IMR-90 (cell line): ENCODE data around the gene MAOA. TPM values are rescaled to one million over a fixed set of nuclear protein-coding genes. Genes with fewer than 3 reads are reported as not detected.

ENCODE experiments used
- ATAC-seq: fragments of 200-7000 bp; cut with Tn5 transposase; 2 replicates; pipeline ENCODE4 v1.9.1; 2020; ENCODE audit warnings: low read depth, mild to moderate bottlenecking, moderate library complexity
- BruUV-seq: library from RNA; stranded (reverse); fragments of 400-500 nt; replicated peaks from 2 replicates; lab custom pipeline; 2021; lab: Mats Ljungman, UMichigan
- CTCF ChIA-PET: fragments of 300-600 bp; formaldehyde crosslinking; extraction: SDS; loops from one replicate; lab custom pipeline; 2021; ENCODE audit warnings: antibody characterized with exemption; lab: Yijun Ruan, JAX
- POLR2A ChIA-PET: fragments of 300-600 bp; sonication (Branson Sonifier 250); formaldehyde crosslinking; loops from one replicate; lab custom pipeline; 2022; ENCODE audit warnings: antibody characterized with exemption; ENCODE audit not compliant: unreplicated experiment; lab: Charles Lee
- DNase-seq: peaks from one replicate; pipeline ENCODE4 v3.0.0; 2013
- H2AFZ ChIP-seq: replicated peaks from 2 replicates; pipeline ENCODE3; 2013; ENCODE audit warnings: low read length, mild to moderate bottlenecking; ENCODE audit not compliant: poor library complexity
- H2AK5ac ChIP-seq: 2 replicates; pipeline ENCODE4 v1.6.1; 2013; ENCODE audit warnings: low read depth, low read length, inconsistent platforms
- H2AK9ac ChIP-seq: replicated peaks from 2 replicates; pipeline ENCODE3; 2013; ENCODE audit warnings: mild to moderate bottlenecking, low read depth, low read length, moderate library complexity; ENCODE audit not compliant: poor library complexity
- H2BK120ac ChIP-seq: 2 replicates; pipeline ENCODE4 v1.6.1; 2013; ENCODE audit warnings: low read depth, low read length, inconsistent platforms
- H2BK15ac ChIP-seq: 3 replicates; pipeline ENCODE4 v1.6.1; 2013; ENCODE audit warnings: low read depth, low read length, inconsistent platforms
- H2BK20ac ChIP-seq: 2 replicates; pipeline ENCODE4 v1.6.1; 2013; ENCODE audit warnings: low read depth, mild to moderate bottlenecking, inconsistent platforms, low read length, moderate library complexity
- H2BK5ac ChIP-seq: 2 replicates; pipeline ENCODE4 v1.6.1; 2013; ENCODE audit warnings: mild to moderate bottlenecking, low read depth, low read length, inconsistent platforms; ENCODE audit not compliant: poor library complexity, severe bottlenecking
- H3K14ac ChIP-seq: replicated peaks from 2 replicates; pipeline ENCODE4 v1.6.1; 2013; ENCODE audit warnings: low read depth, low read length, inconsistent platforms
- H3K18ac ChIP-seq: 2 replicates; pipeline ENCODE4 v1.6.1; 2013; ENCODE audit warnings: low read depth, low read length, control low read depth
- H3K23ac ChIP-seq: 2 replicates; pipeline ENCODE4 v1.6.1; 2013; ENCODE audit warnings: low read depth, low read length, inconsistent platforms
- H3K27ac ChIP-seq: 2 replicates; pipeline ENCODE4 v1.5.1; 2013; ENCODE audit warnings: mild to moderate bottlenecking, control low read depth, low read length; ENCODE audit not compliant: insufficient read depth
- H3K27me3 ChIP-seq: 2 replicates; pipeline ENCODE4 v1.6.1; 2013; ENCODE audit warnings: low read length; ENCODE audit not compliant: control insufficient read depth, insufficient read depth
- H3K36me3 ChIP-seq: 2 replicates; pipeline ENCODE4 v1.6.1; 2013; ENCODE audit warnings: low read length, mixed read lengths; ENCODE audit not compliant: control insufficient read depth, insufficient read depth
- H3K4ac ChIP-seq: 2 replicates; pipeline ENCODE4 v1.6.1; 2013; ENCODE audit warnings: low read depth, low read length, inconsistent platforms
- H3K4me1 ChIP-seq: 2 replicates; pipeline ENCODE4 v1.6.1; 2013; ENCODE audit warnings: low read length, mixed read lengths; ENCODE audit not compliant: control insufficient read depth, insufficient read depth
- H3K4me2 ChIP-seq: 2 replicates; pipeline ENCODE4 v1.6.1; 2013; ENCODE audit warnings: low read depth, mild to moderate bottlenecking, control low read depth, low read length, moderate library complexity
- H3K4me3 ChIP-seq: 2 replicates; pipeline ENCODE4 v1.5.1; 2013; ENCODE audit warnings: low read depth, mild to moderate bottlenecking, control low read depth, low read length, moderate library complexity; ENCODE audit not compliant: insufficient read depth
- H3K56ac ChIP-seq: 2 replicates; pipeline ENCODE4 v1.6.1; 2013; ENCODE audit warnings: low read length, inconsistent platforms; ENCODE audit not compliant: insufficient read depth; ENCODE audit errors: extremely low read depth
- H3K79me1 ChIP-seq, 2 experiments: 2 replicates each; pipeline ENCODE4 v1.6.1; 2013; ENCODE audit warnings: low read length in 2 of 2, inconsistent platforms in 1 of 2, low read depth in 1 of 2
- H3K9ac ChIP-seq: 2 replicates; pipeline ENCODE4 v1.6.1; 2013; ENCODE audit warnings: low read depth, low read length, control low read depth
- H3K9me1 ChIP-seq: 2 replicates; pipeline ENCODE4 v1.6.1; 2013; ENCODE audit warnings: low read length, inconsistent platforms; ENCODE audit not compliant: insufficient read depth
- H3K9me3 ChIP-seq: 2 replicates; pipeline ENCODE4 v1.6.1; 2013; ENCODE audit warnings: low read length; ENCODE audit not compliant: control insufficient read depth, insufficient read depth
- H4K20me1 ChIP-seq: 2 replicates; pipeline ENCODE4 v1.6.1; 2013; ENCODE audit warnings: low read length, inconsistent platforms; ENCODE audit not compliant: insufficient read depth
- H4K5ac ChIP-seq: 2 replicates; pipeline ENCODE4 v1.6.1; 2013; ENCODE audit warnings: mild to moderate bottlenecking, low read depth, low read length, control low read depth
- H4K8ac ChIP-seq, 2 experiments: 2 replicates each; pipeline ENCODE4 v1.6.1; 2013; ENCODE audit warnings: low read depth in 2 of 2, low read length in 2 of 2, control low read depth in 1 of 2, inconsistent platforms in 1 of 2
- H4K91ac ChIP-seq: 2 replicates; pipeline ENCODE4 v1.6.1; 2013; ENCODE audit warnings: low read depth, low read length, inconsistent platforms; ENCODE audit not compliant: insufficient read depth
- FOS ChIP-seq: fragments of 150-350 bp; IDR thresholded peaks from 2 replicates; pipeline ENCODE4 v1.6.1; 2016; ENCODE audit warnings: low read depth, low read length
- RAD21 ChIP-seq: IDR thresholded peaks from 2 replicates; pipeline ENCODE4 v1.6.1; 2012; ENCODE audit warnings: low read length, improper control_type of control experiment
- RCOR1 ChIP-seq: IDR thresholded peaks from 2 replicates; pipeline ENCODE4 v1.6.1; 2012; ENCODE audit warnings: mild to moderate bottlenecking, low read length, improper control_type of control experiment; ENCODE audit not compliant: insufficient replicate concordance
- WGBS, 2 experiments: methylation state at CpG; one replicate each; pipeline versions ENCODE4 v1.1.5 to v1.1.7; 2013; ENCODE audit warnings: missing lambda C conversion rate in 2 of 2; ENCODE audit not compliant: insufficient read length in 1 of 2; ENCODE audit errors: extremely low coverage in 2 of 2; 5-methylcytosine and 5-hydroxymethylcytosine counted together
- dilution Hi-C: fragments of 300-500 bp; cut with HindIII; formaldehyde crosslinking; loops from one replicate; pipeline ENCODE4 v1.14.3; 2018; ENCODE audit warnings: low sequenced_read_pairs; ENCODE audit not compliant: unreplicated experiment
- in situ Hi-C: fragments of 300-500 bp; cut with MboI; formaldehyde crosslinking; loops from 3 replicates; pipeline ENCODE4 v1.14.3; 2019; ENCODE audit warnings: low sequenced_read_pairs, inconsistent platforms, mixed read lengths
- intact Hi-C: fragments of 100-400 bp; cut with micrococcal nuclease; formaldehyde crosslinking; loops from 2 replicates; pipeline ENCODE4 v1.10.0; 2022
- polyA plus RNA-seq, 3 experiments: library from polyadenylated mRNA; depleted of rRNA; stranded (reverse); fragments of >200 nt; gene quantifications; 2 replicates each; pipeline ENCODE4 v1.2.3, GENCODE V29; 2012; ENCODE audit warnings: low replicate concordance in 1 of 3
- total RNA-seq: library from RNA; depleted of rRNA; stranded (reverse); fragments of >200 nt; gene quantifications from 2 replicates; pipeline ENCODE4 v1.2.3, GENCODE V29; 2012

MAOA gene
- total and polyA plus RNA-seq, 2 of the 4 experiments (the other 2 are of a cell fraction), result 0.14 to 0.36 TPM

- no peak overlapping the region for H3K56ac ChIP-seq
- H4K5ac ChIP-seq, result no peak overlapping the region
- H3K9me1 ChIP-seq, result no peaks in the 10 kb centered on the region
- H3K9me3 ChIP-seq, result peaks cover 7% of the 10 kb centered on the region; the same call in 1 of the 2 replicates
- H3K27ac ChIP-seq, result no peak overlapping the region
- TF ChIP-seq RAD21 (no peak), FOS (no peak), RCOR1 (no peak)
- POLR2A ChIA-PET, result no interaction called here
- no peak overlapping the region for H3K14ac ChIP-seq
- H2BK120ac ChIP-seq, result no peak overlapping the region
- no peak overlapping the region for H3K4me2 ChIP-seq
- H3K18ac ChIP-seq, result no peak overlapping the region
- no peak for ATAC-seq
- H4K20me1 ChIP-seq, result no peaks in the 10 kb centered on the region
- H4K91ac ChIP-seq, result no peak overlapping the region
- H2AK9ac ChIP-seq, result no peak overlapping the region
- no peak overlapping the region for H2BK15ac ChIP-seq
- no peak for DNase-seq
- in situ Hi-C loops (no loop called here), intact Hi-C loops (no loop called here), dilution Hi-C loops (no loop called here)
- H3K36me3 ChIP-seq, result no peaks in the 10 kb centered on the region
- BruUV-seq, result no TSS peak
- H3K4ac ChIP-seq, result no peak overlapping the region
- H3K9ac ChIP-seq, result no peak overlapping the region
- WGBS, 2 experiments, result 44% methylated on average over 3 of the region's 6 CpGs; no CpG with 5 or more reads in 1 of the 2 experiments
- H4K8ac ChIP-seq, result no peak overlapping the region
- CTCF ChIA-PET, result no interaction called here
- no peak overlapping the region for H2BK20ac ChIP-seq
- H3K79me1 ChIP-seq, result no peaks in the 10 kb centered on the region
- no peak overlapping the region for H3K4me3 ChIP-seq
- H2AK5ac ChIP-seq, result no peak overlapping the region
- no peaks in the 10 kb centered on the region for H3K4me1 ChIP-seq
- H3K23ac ChIP-seq, result no peak overlapping the region
- no peak overlapping the region for H2BK5ac ChIP-seq
- no peak overlapping the region for H2AFZ ChIP-seq
- H3K27me3 ChIP-seq, result no peaks in the 10 kb centered on the region
Observed at GRCh38 chrX:43718546-43718945, 62.4 kb downstream of the MAOA start.
